Right ventricle myocardium inferior (tissue), 1 donor: ENCODE measurements around the gene AHDC1. TPM values are rescaled to one million over a fixed set of nuclear protein-coding genes. Genes with fewer than 3 reads are reported as not detected.

Experiments used
- ATAC-seq: fragments of 200-7000 bp; cut with Tn5 transposase; one replicate; pipeline ENCODE4 v1.9.1; 2020; ENCODE audit warnings: mild to moderate bottlenecking, moderate library complexity
- DNase-seq: peaks from one replicate; pipeline ENCODE4 v3.0.0; 2021; ENCODE audit errors: missing footprints
- intact Hi-C: fragments of 100-400 bp; cut with DNase I; formaldehyde crosslinking; loops from one replicate; pipeline ENCODE4 v1.11.0; 2022
- total RNA-seq: library from RNA; stranded (reverse); fragmentation: NEBNext Ultra II Directional; extraction: Animal tissue kit (Norgen Biotek cat#: 25700); gene quantifications from one replicate; pipeline ENCODE4 v1.2.1, GENCODE V29; 2021
- donor health status: DM: no; HTN: yes; CAD: no; lungs with severe emphysema.

AHDC1 gene
- total RNA-seq, 1 donor from 2014 or later = 51.2 TPM

GRCh38 chr1:27572019-27572678 lies 31.8 kb downstream of the AHDC1 start:
- intact Hi-C loops = no loop called here
- no peak for ATAC-seq
- DNase-seq = no peak

GRCh38 chr1:27571439-27572018 lies 32.4 kb downstream of the AHDC1 start:
- intact Hi-C loops = no loop called here
- DNase-seq (peak; percentile 41), ATAC-seq (no peak)

- DNase-seq = peak; percentile 46
- intact Hi-C loops = no loop called here
- no peak for ATAC-seq
These were observed 33.2 kb downstream of the AHDC1 start for GRCh38 chr1:27570784-27571183.

GRCh38 chr1:27570356-27570755 lies 33.6 kb downstream of the AHDC1 start:
- ATAC-seq (no peak), DNase-seq (peak; percentile 62)
- intact Hi-C loops = no loop called here

- ATAC-seq = no peak
- peak; percentile 25 for DNase-seq
- intact Hi-C loops = no loop called here
These were observed 34.2 kb downstream of the AHDC1 start for GRCh38 chr1:27569506-27570291.

- intact Hi-C loops = no loop called here
- DNase-seq (peak; percentile 66), ATAC-seq (peak; percentile 30)
These were observed 34.9 kb downstream of the AHDC1 start for GRCh38 chr1:27569088-27569460.

- intact Hi-C loops = no loop called here
- DNase-seq (peak; percentile 98), ATAC-seq (peak; percentile 84)
These were observed 35.5 kb downstream of the AHDC1 start for GRCh38 chr1:27568300-27569087.

GRCh38 chr1:27567971-27568299 lies 36.0 kb downstream of the AHDC1 start:
- intact Hi-C loops = no loop called here
- peak; percentile 26 for DNase-seq
- no peak for ATAC-seq

- intact Hi-C loops = no loop called here
- ATAC-seq (no peak), DNase-seq (peak; percentile 42)
These were observed 36.8 kb downstream of the AHDC1 start for GRCh38 chr1:27567146-27567526.

GRCh38 chr1:27566462-27567145 lies 37.3 kb downstream of the AHDC1 start:
- intact Hi-C loops = no loop called here
- DNase-seq (peak; percentile 49), ATAC-seq (no peak)

GRCh38 chr1:27564710-27565649 lies 39.0 kb downstream of the AHDC1 start:
- DNase-seq (no peak), ATAC-seq (no peak)
- intact Hi-C loops = loop anchor here (5.0 kb wide), 1 partner anchor 38 kb away; no protein-coding TSS in a partner anchor

GRCh38 chr1:27563591-27564471 lies 40.1 kb downstream of the AHDC1 start:
- intact Hi-C loops = loop anchor here (5.0 kb wide), 1 partner anchor 37 kb away; no protein-coding TSS in a partner anchor
- DNase-seq (peak; percentile 78), ATAC-seq (peak; percentile 48)

GRCh38 chr1:27563341-27563590 lies 40.7 kb downstream of the AHDC1 start:
- ATAC-seq (no peak), DNase-seq (no peak)
- intact Hi-C loops = loop anchor here (5.0 kb wide), 1 partner anchor 36 kb away; no protein-coding TSS in a partner anchor

- DNase-seq (peak; percentile 55), ATAC-seq (no peak)
- intact Hi-C loops = loop anchor here (5.0 kb wide), 1 partner anchor 35 kb away; no protein-coding TSS in a partner anchor
These were observed 41.2 kb downstream of the AHDC1 start for GRCh38 chr1:27562534-27563340.

GRCh38 chr1:27562021-27562420 lies 41.9 kb downstream of the AHDC1 start:
- ATAC-seq (no peak), DNase-seq (no peak)
- intact Hi-C loops = loop anchor here (5.0 kb wide), 1 partner anchor 35 kb away; no protein-coding TSS in a partner anchor
